ENCODE results near the gene VAMP4.
"Not testable (repeated sequence)": the region's sequence is repeated elsewhere in the genome, so short reads cannot be mapped to it uniquely, and the experiment has no call there.

The VAMP4 gene

DNA sequence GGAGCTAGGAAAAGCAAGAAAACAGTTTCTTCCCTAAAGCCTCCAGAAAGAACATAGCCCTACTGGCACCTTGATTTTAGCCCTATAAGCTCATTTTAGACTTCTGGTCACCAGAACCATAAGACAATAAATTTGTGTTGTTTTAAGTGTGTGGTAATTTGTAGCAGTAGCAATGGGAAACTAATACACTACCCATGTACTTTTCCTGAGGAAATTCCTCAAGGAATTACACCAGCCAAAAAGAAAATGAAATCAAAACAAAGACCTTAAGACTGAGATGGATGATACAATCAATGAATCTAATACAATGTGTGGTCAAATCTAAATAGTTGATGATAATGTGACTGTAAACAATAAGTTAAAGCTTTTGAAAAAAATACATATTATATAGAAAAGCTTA lies 11.8 kb downstream of the VAMP4 start:
- in situ Hi-C loops (cut with HindIII; ENCODE audit: low sequenced_read_pairs): no loop called here
- no peak overlapping the region for H3K4me3 ChIP-seq (ENCODE audit: low read depth, low read length)
- TF ChIP-seq, protein P1, sequence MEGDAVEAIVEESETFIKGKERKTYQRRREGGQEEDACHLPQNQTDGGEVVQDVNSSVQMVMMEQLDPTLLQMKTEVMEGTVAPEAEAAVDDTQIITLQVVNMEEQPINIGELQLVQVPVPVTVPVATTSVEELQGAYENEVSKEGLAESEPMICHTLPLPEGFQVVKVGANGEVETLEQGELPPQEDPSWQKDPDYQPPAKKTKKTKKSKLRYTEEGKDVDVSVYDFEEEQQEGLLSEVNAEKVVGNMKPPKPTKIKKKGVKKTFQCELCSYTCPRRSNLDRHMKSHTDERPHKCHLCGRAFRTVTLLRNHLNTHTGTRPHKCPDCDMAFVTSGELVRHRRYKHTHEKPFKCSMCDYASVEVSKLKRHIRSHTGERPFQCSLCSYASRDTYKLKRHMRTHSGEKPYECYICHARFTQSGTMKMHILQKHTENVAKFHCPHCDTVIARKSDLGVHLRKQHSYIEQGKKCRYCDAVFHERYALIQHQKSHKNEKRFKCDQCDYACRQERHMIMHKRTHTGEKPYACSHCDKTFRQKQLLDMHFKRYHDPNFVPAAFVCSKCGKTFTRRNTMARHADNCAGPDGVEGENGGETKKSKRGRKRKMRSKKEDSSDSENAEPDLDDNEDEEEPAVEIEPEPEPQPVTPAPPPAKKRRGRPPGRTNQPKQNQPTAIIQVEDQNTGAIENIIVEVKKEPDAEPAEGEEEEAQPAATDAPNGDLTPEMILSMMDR (IDR thresholded peaks at IDR 0.05; ENCODE audit: low read depth, low read length, missing control alignments): no peak
- no peak for DNase-seq (ENCODE audit: low read depth)

DNA sequence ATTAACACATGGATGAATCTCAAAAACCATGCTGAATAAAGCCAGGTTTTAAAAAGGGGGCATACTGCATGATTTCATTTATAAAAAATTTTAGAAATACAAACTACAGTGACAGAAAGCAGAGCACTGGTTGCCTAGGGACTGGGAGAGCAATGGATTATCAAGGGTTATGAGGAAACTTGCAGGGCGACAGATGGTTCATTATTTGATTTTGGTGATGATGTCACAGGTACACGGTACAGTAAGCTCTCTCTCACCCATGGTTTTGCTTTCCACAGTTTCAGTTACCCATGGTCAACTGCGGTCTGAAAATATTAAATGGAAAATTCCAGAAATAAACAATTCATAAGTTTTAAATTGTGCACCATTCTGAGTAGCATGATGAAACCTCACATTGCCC lies 14.1 kb downstream of the VAMP4 start:
- in situ Hi-C loops (cut with HindIII; ENCODE audit: low sequenced_read_pairs): no loop called here
- TF ChIP-seq, protein P1 (IDR thresholded peaks at IDR 0.05; ENCODE audit: low read depth, low read length, missing control alignments): no peak

DNA sequence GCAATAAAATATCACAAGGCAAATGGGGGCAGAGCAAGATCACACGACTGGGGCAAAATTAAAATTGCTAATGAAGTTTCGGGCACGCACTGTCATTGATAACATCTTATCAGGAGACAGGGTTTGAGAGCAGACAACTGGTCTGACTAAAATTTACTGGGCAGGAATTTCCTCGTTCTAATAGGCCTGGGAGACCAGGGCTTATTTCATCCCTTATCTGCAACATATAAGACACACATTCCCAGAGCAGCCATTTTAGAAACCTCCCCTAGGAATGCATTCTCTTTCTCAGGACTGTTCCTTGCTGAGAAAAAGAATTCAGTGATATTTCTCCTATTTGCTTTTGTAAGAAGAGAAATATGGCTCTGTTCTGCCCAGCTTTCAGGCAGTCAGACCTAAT lies 18.7 kb downstream of the VAMP4 start:
- DNase-seq (ENCODE audit: low read depth); H3K4me3 ChIP-seq (ENCODE audit: low read depth, low read length); in situ Hi-C loops (cut with HindIII; ENCODE audit: low sequenced_read_pairs): not testable (repeated sequence)

More for the DNA sequence above, 14.1 kb downstream of the VAMP4 start:
- no peak overlapping the region for H3K4me3 ChIP-seq (ENCODE audit: low read depth, low read length)
- no peak for DNase-seq (ENCODE audit: low read depth)

DNA sequence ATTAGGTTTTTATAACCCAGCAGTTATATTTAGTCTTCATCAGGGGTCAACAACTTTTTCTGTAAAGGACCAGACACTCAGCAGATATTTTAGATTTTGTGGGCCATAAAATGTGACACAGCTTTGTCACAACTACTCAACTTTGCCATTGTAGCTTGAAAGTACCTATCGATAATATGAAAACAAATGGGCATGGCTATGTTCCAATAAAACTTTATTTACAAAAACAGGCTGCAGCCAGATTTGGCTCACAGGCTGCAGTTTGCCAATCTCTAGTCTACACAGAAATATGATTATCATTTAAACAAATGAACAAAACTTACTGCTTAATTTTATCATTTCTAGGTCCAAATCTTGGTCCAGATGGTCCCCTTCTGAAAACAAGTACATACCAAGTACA lies 23.0 kb downstream of the VAMP4 start:
- TF ChIP-seq, protein P1 (IDR thresholded peaks at IDR 0.05; ENCODE audit: low read depth, low read length, missing control alignments): no peak
- H3K4me3 ChIP-seq (ENCODE audit: low read depth, low read length): no peak overlapping the region
- DNase-seq (ENCODE audit: low read depth): no peak
- in situ Hi-C loops (cut with HindIII; ENCODE audit: low sequenced_read_pairs): no loop called here

DNA sequence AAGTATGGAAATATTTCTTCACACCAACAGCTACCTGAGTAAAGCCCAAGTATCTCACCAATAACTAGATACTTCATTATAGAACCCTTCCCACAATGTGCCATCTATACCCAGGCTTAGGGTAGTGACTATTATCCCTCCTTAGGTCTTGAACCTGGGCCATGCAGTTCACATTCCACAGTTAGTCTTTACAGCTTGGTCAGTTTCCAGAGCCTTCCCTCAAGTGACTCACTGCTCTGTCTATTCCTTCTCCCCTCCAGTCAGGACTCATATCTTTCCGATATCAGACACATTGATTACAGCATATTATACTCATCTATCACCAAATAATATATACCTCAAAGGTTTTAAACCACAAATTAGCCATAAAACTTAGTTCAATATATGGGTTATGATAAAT lies 23.6 kb downstream of the VAMP4 start:
- no peak overlapping the region for H3K4me3 ChIP-seq (ENCODE audit: low read depth, low read length)
- no peak for DNase-seq (ENCODE audit: low read depth)
- TF ChIP-seq, protein P1 (IDR thresholded peaks at IDR 0.05; ENCODE audit: low read depth, low read length, missing control alignments): no peak
- in situ Hi-C loops (cut with HindIII; ENCODE audit: low sequenced_read_pairs): no loop called here

DNA sequence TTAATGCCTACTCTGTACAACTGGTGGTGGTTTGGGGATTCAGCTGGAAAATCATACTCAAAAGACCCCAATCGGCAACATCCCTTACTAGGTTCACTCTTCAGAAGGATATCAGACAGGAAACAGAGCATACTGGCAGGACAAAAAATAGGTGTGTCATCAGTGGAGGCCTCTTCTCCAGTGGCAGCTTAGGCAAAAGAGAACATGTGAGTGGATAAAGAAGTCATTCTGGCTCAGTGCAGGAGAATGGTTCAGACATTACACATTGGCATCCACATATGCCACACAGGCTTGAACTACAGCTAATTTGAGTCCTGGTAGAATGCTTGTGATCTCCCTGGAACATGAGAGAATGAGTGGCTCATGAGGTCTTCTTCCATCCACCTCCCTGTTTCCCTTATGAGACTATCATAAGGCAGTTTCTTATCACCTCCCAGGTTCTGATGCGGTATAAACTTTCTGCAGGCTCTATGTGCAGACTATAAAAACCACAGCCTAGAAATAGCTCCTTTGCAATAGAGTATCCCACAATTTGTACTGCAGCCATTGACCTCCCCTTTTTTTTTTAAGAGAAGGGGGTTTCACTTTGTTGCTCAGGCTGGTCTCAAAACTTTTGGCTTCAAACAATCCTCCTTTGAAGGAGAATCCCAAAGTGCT lies 24.7 kb downstream of the VAMP4 start:
- H3K4me3 ChIP-seq (ENCODE audit: low read depth, low read length): no peak overlapping the region
- no peak for DNase-seq (ENCODE audit: low read depth)
- in situ Hi-C loops (cut with HindIII; ENCODE audit: low sequenced_read_pairs): no loop called here
- TF ChIP-seq, protein P1 (IDR thresholded peaks at IDR 0.05; ENCODE audit: low read depth, low read length, missing control alignments): no peak

DNA sequence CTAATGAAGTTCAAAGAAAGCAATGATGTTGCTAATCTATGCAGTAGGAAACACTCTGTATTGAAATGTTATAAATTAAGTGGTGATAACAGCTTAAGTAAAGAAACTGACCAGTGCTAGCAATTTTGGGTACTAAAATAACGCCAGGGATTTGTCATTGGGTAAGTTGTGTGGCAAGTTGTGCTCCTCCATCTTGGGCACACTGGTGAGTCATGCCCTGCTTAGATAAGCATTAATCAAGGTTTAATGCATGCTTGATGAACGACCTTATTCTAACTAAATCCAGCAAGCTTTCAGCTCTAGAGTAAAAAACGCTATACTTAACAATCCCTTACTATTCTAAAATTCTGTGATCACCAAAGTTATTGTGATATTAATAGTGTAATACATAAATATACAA lies 25.2 kb downstream of the VAMP4 start:
- in situ Hi-C loops (cut with HindIII; ENCODE audit: low sequenced_read_pairs): no loop called here
- H3K4me3 ChIP-seq (ENCODE audit: low read depth, low read length): no peak overlapping the region
- DNase-seq (ENCODE audit: low read depth): no peak
- TF ChIP-seq, protein P1 (IDR thresholded peaks at IDR 0.05; ENCODE audit: low read depth, low read length, missing control alignments): no peak
